Measurements from ENCODE around the gene PSME4.

The PSME4 gene, protein sequence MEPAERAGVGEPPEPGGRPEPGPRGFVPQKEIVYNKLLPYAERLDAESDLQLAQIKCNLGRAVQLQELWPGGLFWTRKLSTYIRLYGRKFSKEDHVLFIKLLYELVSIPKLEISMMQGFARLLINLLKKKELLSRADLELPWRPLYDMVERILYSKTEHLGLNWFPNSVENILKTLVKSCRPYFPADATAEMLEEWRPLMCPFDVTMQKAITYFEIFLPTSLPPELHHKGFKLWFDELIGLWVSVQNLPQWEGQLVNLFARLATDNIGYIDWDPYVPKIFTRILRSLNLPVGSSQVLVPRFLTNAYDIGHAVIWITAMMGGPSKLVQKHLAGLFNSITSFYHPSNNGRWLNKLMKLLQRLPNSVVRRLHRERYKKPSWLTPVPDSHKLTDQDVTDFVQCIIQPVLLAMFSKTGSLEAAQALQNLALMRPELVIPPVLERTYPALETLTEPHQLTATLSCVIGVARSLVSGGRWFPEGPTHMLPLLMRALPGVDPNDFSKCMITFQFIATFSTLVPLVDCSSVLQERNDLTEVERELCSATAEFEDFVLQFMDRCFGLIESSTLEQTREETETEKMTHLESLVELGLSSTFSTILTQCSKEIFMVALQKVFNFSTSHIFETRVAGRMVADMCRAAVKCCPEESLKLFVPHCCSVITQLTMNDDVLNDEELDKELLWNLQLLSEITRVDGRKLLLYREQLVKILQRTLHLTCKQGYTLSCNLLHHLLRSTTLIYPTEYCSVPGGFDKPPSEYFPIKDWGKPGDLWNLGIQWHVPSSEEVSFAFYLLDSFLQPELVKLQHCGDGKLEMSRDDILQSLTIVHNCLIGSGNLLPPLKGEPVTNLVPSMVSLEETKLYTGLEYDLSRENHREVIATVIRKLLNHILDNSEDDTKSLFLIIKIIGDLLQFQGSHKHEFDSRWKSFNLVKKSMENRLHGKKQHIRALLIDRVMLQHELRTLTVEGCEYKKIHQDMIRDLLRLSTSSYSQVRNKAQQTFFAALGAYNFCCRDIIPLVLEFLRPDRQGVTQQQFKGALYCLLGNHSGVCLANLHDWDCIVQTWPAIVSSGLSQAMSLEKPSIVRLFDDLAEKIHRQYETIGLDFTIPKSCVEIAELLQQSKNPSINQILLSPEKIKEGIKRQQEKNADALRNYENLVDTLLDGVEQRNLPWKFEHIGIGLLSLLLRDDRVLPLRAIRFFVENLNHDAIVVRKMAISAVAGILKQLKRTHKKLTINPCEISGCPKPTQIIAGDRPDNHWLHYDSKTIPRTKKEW (N-terminal part only)

DNA sequence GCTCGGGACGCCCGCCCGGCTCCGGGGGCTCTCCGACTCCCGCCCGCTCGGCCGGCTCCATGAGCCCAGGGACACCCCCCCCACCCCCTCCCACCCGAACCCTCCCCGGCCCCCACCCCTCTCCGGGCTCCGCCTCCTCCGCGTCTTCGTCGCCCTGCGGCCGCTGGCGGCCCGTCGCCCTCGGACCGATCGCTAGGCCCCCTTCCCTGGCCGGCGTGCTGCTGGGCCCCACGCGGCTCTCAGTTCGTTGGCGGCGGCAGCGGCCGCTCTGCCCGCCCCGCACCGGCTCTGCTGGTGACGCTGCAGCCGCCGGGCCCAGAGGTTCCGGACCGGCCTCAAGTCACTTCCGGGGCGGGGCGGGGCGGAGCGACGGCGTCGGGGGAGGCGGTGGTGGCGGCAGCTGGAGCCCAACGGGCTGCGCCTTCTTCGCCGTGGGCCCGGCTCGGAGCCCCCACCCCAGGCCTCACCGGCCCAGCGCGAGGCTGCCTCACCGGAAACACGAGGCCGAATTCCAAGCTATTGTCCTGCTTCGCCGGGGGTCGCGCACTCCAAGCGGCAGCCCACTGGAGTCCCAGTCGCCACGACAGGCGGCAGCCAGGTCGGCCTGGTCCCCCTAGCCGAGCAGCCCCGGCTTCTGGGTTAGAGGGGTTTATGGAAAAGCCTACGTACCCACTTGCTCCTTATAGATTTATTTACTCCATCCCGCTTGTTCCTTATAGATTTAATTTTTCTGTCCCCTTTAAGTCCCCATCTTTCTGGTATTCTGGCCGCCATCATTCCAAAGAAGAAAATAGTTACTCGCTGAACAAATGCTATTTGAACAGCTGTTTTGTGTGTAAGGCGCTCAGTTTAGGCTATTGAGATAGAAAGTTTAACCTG lies at the start of gene PSME4:
Gene PSME4 (minus strand): TSS at position 270 of the 879 bp plus-strand sequence. CDS start 209 bp downstream, at position 61.
- peak; percentile 60 for DNase-seq

DNA sequence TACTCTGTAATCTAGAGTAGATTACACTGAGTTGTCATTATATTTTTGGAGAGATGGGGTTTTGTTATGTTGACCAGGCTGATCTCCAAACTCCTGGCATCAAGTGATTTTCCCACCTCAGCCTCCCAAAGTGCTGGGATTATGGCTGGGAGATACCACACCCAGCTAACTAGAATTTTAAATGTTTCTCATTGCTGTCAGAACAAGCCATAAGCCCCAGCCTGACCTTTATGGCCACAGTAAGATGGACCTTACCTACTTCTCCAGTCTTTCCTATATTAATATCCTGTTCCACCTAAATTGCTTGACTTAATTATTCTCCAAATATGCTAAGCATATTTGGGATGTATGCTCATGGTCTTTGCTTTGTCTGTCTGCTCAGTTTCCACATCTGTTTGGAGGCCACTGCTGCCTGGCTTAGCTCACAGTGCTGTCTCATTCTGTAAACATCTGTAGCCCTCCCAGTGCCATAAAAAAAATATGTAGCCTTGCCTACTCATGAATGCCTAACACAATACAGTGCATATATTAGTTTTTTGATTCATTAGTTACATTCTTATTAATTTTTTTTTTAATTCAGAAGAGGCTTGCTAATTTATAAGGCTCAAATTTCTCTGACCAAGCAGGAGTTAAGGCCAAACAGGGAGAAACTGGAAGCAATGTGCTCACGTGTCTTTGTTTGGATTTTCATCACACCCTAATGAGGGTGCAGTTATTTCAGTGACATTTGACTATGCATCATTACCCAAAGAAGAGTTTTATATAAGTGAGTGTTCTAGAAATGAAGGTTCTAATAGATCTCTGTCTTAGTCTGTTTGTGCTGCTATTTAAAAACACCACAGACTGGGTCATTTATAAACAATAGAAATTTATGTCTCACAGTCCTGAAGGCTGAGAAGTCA lies 45.3 kb upstream of the PSME4 start:
- no peak for DNase-seq

DNA sequence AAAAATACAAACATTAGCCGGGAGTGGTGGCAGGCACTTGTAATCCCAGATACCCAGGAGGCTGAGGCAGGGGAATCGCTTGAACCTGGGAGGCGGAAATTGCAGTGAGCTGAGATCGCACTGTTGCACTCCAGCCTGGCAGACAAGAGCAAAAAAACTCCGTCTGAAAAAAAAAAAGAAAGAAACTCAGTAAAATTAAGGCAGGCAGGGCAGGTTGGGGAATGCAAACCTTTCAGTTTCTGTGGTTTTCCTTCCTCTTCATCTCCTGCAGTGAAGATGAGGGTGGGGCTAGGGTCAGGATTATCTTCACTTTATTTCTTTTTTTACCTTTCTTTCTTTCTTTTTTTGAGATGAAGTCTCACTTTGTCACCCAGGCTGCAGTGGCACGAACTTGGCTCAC lies 43.2 kb upstream of the PSME4 start:
- DNase-seq: no peak

DNA sequence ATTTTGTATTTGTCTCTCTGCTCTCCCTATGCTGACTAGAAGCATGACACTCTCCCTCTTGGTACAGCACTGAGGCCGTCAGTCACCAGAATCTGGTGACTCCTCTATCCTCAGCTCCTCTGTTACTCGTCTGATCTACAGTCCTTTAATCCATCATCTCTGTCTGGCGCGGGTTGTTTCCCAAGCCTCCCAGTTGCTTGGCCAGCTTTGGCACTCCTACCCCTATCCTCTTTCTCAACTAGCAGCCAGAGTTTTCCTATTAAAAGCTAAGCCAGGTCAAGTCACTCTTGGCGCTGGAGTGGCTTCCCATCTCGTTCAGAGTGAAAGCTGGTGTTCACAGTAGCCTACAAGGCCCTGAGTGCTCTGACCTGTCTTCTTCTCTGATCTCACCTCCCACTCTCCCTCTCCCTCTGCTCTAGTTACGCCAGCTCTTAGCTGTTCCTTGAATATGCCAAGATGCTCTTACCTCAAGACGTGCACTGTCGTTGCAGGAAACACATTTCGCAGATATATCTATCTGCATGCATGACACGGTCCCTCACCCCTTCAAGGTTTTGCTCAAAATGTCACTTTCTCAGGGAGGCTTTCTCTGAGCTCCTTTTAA lies 41.8 kb upstream of the PSME4 start:
- DNase-seq: no peak

DNA sequence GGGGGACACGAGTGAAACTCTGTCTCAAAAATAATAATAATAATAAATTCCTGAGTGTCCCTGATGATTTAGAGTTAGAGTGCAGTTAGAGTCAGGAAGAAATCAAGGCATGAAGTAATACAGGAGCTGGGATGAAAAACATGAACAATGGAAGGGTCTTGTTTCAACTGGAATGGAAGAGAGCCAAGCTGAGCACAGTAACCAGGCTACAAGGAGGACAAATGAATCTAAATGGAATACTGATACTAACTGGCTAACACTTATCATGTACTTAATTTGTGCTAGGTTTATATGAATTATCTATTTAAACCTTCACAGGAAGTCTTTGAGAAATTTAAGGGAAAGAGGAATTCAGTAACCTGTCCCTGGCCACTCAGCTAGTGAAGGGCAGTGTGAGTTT lies 38.8 kb upstream of the PSME4 start:
- no peak for DNase-seq

DNA sequence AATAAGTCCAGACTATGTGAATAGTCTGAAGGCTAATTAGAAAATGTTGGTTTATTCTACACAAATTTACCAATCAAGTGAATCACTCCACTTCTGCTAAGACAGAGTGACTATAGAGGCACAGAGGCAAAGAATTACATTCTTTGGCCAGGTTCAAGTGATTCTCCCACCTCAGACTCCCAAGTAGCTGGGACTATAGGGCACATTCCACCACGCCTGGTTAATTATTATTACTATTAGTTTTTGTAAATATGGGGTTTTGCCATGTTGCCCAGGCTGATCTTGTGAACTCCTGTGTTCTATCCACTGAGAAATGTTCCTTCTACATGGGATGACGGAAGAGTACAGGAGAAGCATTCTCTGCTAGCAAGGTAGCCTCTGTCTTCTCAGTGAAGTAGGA lies 37.6 kb upstream of the PSME4 start:
- DNase-seq: no peak

DNA sequence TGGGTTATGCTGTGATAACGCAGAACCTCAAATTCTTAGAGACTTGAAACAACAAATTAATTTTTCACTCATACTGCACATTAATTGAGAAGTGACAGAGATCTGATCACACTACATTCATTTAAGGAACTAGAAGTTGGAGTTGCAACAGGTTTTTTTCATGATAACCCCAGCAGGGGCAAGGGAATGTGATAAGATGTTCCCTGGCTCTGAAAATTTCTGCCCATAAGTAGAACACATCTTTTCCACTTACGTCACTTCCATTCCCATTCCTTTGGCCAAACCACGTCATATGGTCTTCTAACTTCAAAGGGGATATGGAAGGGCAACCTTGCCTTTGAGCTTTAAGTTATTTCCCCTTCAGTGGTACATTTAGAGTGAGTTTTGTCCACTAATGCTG lies 29.7 kb upstream of the PSME4 start:
- no peak for DNase-seq

DNA sequence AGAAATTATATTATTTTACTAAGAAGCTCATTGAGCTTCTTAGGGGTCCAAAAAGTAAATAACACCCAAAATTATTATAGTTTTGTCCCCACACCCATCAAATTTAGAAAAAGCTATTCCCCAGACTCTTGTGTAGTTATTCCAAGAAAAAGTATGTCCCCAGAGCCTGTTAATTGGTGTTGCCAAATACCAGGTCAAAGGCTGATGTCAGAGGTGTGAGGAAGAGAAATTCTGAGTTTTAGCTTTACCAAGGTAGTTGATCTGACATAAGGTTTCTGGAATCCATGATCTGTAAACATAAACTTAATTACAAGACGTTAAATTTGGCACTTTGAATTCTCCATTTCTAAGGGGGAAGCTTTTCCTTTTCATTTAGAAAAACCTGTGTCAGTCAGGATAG lies 29.3 kb upstream of the PSME4 start:
- no peak for DNase-seq

DNA sequence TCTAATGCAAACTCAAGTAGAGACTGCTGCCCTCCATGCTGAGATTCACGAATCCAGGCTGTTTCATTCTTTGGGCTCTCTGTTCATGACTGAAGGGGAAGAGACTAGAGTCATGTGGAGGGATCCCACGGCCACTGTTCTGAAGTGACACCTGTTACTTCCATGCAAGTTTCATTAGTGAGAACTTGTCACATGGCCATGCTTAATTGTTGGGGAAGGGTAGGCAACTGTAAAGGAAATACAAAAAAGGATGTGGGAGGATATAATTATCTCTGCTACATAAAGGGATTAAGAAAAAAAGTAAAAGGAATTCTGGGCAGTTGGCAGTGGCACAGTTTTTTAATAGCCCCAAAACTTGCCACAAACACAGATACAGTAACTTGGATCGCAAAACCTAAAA lies 28.0 kb upstream of the PSME4 start:
- DNase-seq: no peak

DNA sequence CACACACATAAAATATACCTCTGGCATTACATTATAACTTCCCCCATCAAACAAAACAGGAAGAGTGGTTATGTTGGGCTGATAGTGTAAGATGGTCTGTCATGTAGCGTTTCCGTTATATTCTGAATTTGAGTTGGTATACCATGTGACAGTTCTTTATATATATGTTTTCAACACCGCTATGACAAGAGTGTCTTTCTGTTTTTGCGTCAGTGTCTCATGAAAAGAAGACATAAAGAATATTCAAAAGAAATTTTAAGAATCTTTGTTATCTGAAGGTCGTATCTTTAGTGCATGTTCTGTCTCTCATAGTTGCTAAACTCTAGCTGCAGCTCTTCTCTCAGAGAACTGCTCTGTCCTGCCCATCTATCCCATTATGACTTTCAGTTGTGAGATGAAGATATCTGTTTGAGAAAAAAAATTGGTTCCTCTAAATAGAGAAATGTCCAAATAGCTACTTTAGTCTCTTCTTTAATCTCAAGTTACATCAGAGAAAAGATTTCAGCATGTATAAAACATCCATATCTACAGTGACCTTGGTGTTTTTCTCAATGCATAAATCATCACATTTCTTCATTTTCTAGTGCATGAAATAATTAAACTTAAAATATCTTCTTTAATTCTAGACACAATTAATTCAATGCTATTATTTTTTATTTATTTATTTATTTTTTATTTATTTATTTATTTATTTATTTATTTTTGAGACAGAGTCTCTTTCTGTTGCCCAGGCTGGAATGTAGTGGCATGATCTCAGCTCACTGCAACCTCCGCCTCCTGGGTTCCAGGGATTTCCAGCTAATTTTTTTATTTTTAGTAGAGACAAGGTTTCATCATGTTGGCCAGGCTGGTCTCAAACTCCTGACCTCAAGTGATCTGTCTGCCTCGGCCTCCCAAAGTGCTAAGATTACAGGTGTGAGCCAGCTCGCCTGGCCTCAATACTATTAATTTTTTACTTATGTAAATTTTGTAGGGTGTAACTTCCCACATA lies 24.3 kb upstream of the PSME4 start:
- peak; percentile 77 for DNase-seq

DNA sequence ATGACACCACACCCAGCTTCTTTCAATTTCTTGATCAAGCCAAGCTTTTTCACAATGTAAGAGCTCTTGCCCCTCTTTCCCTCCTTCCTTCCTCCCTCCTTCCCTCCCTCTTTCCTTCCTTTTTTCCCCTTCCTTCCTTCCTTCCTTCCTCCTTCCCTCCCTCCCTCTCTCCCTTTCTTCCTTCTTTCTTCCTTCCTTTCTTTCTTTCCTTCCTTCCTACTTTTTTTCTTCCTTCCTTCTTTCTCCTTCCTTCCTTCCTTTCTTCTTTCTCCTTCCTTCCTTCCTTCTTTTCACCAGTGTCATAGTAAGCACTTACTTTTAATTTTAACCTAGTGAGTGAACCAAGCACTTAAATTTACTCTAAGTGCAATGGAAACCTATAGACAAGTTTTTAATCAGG lies 21.2 kb upstream of the PSME4 start:
- DNase-seq: no peak

DNA sequence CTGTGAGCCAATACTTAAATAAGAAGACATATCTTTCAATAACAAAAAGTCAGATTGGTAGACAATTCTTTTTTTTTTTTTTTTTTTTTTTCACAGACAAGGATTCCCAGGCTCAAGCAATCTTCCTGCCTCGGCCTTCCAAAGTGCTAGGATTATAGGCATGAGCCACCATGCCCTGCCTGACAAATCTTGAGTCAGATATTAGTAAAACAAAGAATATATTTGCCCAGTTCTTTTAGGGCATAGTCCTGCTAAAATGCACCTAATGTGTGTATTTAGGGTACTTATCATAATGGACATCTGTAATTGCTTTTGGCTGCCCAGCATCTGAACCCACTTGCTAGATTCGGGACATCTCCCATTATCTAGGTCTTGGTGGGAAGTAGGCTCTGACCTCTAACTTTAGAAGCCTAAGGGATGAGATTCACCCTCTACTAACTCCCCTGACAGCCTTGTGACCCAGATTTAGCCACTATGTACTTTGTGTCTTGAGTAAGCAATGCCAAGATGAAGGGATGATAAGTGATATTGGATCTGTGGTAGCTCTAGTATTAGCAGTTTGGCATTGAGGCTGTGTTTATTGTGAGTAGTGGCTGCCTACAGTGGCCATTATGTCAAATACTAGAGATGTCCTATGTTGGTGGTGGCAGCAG lies 18.5 kb upstream of the PSME4 start:
- no peak for DNase-seq

DNA sequence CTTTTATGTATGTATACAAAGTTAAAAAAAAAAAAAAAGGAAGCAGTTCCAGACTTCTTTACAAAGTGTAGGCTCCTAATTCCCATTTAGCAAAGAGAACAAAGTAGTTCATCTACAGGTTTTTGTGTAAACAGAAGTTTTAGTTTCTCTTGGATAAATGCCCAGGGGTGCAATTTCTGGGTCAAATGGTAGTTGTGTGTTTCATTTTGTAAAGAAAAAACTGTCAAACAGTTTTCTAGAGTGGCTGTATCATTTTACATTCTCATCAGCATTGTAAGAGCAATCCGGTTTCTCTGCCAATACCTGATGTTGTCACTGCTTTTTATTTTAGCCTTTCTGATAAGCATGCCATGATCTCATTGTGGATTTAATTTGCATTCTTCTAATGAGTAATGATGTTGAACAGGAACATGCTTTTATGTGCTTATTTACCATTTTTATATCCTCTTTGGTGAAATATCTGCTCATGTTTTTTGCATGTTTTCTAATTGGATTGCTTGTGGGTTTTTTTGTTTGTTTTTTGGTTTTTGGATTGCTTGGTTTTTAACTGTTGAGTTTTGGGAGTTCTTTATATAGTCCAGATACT lies 16.6 kb upstream of the PSME4 start:
- no peak for DNase-seq

DNA sequence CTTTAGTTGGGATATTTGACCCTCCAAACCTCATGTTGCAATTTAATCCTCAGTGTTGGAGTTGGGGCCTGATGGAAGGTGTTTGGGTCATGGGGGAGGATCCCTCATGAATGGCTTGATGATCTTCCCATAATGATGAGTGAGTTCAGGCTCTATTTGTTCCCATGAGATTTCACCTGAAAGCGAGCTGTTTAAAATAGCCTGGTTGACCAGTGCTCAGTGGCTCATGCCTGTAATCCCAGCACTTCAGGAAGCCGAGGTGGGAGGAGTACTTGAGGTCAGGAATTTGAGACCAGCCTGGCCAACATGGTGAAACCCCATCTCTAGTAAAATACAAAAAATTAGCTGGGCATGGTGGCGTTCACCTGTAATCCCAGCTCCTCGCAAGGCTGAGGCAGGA lies 14.9 kb upstream of the PSME4 start:
- no peak for DNase-seq

DNA sequence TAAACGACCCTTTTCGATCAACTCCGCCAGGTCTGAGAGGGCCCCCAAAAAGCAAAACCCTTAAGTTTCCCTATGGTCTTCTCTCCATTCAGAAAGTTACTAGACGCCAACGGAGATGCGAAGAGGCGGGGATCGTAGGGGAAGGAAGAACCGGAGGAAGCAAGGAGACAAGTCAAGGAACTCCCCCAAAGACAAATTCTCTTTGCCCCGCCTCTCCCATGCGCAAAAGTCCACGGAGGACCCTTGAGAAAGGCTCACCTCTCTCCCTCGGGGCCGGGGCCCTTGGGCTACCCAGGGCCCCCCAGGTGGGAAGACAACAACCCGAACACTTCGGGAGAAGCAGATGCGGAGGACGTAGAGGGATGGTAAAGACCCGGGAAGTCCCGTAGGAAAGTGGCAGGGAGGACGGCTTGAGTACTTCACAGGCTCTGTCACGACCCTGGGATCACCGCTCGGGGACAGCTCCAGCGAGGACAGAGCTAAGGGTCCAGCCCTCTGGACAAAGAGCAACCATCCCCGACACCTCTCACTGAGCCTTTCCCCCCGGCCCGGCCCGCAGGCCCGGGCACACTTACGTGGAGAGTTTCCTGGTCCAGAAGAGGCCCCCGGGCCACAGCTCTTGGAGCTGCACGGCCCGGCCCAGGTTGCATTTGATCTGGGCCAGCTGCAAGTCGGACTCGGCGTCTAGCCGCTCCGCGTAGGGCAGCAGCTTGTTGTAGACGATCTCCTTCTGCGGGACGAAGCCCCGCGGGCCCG lies 647 bp downstream of the PSME4 start:
- no peak for DNase-seq

DNA sequence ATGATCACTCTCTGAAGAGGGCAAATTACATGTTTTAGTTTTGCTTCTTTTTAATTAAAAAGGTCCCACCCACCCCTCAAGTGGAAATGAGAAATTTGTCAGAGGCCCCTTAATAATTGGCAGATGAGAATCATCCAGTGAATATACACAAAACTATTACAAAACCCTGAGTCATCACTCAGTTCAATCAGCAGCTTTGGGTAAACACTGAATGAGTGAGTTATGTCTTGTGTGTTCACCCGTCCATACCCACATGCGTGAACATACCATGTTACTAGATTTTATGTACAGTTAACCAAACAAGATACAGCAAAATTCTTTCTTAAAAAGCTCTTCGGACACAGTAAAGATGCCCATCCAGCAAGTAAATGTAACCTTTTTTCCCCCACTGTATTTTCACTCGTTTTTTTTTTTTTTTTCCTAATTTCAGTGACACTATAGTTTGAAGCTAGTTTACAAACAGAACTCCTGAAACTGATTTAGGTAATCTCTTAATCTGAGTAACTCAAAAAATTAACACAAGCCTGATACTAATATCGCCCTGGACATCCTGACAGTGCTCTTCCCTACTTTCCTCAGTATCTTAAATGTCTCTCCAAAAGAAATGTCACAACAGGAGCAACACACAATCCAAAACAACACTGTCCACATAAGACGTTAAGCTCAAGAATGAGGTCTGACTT lies 1.4 kb downstream of the PSME4 start:
- no peak for DNase-seq
